Endometrium (tissue), 2 donors: ENCODE data around the gene GAB4.
"Not testable (repeated sequence)": the region's sequence is repeated elsewhere in the genome, so short reads cannot be mapped to it uniquely, and the experiment has no call there.

ENCODE experiments used
- FAIRE-seq: peaks from 2 replicates; lab custom pipeline; 2012; peaks lifted over from hg19 to GRCh38; lab: Jason Lieb, UNC
- donor health status: control.
- donor health status: control.

GAB4 gene

GRCh38 chr22:16958475-16958874 lies 49.5 kb downstream of the GAB4 start:
- no peak for FAIRE-seq

- FAIRE-seq, result no peak
These were observed 50.2 kb downstream of the GAB4 start for GRCh38 chr22:16957781-16958180.

- FAIRE-seq, result no peak
These were observed 51.7 kb downstream of the GAB4 start for GRCh38 chr22:16956290-16956689.

GRCh38 chr22:16955678-16956210 lies 52.3 kb downstream of the GAB4 start:
- FAIRE-seq, result no peak

- FAIRE-seq, result no peak
These were observed 52.9 kb downstream of the GAB4 start for GRCh38 chr22:16955081-16955480.

- no peak for FAIRE-seq
These were observed 54.0 kb downstream of the GAB4 start for GRCh38 chr22:16954060-16954403.

DNA sequence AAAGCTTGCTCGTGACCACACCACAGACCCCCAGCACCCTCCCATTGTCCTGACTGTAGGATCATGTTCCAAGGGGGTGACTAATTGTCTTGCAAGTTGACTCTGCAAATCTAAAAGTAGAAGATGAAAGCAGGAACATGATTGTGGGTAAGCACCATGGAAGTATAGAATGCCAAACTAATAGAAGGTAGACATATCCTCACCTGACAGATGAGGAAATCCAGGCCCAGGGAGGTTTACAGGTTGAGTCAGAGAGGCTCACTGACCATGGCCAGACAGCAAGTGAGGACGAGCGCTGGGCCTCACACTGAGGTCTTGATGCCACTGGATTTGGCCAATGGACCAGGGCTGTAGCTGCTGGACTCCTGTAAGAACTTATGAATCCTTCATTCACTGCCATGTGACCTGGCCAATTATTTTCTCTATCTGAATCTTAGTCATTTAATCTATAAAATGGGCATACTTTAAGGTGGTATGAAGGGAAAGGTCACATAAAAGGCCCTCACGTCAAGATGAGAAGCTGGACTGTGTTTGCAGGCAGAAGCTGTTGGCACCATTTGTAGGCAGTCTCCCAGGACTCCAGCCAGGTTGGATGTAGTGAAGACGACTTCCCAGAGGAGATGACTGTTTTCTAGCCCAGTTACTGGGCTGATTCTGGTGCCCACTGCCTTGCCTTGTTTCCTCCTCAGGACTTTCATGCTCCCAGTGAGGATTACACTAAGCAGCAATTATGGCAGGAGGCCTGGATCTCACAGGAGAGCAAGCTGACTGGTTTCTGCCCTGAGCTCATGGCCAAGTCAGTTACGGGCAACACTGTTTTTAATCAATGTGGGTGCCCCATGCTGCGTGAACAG lies 54.6 kb downstream of the GAB4 start:
- no peak for FAIRE-seq

DNA sequence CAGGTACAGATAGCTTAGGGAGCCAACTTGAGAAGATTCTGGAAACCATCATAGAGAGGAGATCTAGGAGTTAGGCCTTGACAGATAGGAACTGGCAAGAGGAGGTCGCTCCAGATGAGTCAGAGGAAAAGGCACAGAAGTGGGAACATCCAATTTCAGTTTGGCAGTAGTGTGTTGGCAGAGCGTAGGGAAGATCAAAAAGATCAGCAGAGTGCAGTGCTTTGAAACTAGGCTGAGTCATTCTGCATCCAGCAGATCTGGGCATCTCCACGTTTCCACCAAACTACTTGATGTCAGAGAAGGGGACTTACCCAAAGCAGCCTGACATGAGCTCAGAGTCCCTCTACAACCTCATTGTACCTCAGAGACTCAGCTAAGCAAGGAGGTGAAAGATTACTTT lies 58.5 kb downstream of the GAB4 start:
- no peak for FAIRE-seq

DNA sequence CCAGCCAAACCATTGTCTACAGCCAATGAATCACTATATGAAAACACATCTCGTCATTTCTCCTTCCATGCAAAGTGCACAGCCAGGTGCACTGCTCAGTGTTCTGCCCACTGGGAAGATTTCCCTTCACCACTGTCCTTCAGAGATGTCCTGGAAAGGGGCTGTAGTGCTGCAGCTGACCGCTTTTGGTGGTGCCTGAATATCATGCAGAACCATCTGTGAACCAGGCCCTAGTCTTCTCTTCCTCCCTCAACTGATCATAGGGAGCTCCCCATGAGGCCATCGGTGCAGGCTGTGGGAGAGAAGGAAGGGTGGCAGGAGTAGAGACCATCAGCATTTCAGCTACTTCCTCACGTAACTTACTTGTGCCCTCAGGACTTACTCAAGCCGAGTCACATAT lies 70.2 kb downstream of the GAB4 start:
- no peak for FAIRE-seq

DNA sequence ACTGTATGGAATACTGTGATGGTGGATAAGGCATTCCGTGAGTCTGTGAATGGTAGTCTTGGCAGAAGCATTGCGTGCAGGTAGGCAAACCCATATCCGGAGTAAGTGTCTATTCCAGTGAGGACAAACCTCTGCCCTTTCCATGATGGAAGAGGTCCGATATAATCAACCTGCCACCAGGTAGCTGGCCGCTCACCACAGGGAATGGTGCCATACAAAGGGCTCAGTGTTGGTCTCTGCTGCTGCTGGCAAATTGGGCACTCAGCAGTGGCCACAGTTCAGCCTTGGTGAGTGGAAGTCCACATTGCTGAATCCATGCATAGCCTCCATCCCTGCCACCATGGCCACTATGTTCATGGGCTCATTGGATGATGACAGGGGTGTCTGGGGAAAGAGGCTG lies 70.8 kb downstream of the GAB4 start:
- FAIRE-seq, result not testable (repeated sequence)

DNA sequence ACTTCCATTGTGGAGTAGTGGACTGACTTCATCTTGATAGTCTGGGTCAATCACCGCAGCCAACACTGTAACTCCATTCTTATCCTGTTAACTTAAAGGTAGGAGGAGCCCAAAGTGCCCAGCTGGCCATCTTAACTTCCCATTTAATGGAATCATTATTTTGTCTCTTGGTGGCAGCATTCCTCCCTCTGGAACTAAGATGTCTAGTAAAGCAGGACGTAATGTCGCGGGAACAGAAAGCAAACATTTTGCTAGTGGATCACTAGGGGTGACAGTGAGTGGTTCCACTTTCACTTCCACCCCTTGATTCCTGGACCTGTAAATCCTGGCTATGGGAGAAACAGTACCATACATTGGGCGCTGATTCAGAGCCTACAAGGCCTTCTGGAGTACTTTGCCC lies 71.4 kb downstream of the GAB4 start:
- no peak for FAIRE-seq

DNA sequence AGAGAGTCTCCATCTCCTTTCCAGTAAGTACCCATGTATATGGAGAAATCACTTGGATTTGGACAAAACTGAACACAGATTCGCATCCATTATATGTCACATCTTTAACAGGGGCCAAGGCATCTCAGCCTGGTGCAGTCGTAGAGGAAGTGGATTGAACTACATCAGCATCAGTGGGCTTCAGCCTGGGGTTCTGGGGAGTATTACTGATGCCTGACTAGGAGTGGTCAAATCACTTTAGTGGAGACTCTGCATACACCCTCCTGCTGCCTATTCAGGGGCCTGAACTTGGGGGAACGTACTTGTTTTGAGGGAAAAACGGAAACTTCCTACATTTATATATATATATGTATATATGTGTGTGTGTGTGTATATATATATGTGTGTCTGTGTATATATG lies 72.8 kb downstream of the GAB4 start:
- FAIRE-seq, result no peak

GRCh38 chr22:16933291-16934282 lies 74.4 kb downstream of the GAB4 start:
- no peak for FAIRE-seq

DNA sequence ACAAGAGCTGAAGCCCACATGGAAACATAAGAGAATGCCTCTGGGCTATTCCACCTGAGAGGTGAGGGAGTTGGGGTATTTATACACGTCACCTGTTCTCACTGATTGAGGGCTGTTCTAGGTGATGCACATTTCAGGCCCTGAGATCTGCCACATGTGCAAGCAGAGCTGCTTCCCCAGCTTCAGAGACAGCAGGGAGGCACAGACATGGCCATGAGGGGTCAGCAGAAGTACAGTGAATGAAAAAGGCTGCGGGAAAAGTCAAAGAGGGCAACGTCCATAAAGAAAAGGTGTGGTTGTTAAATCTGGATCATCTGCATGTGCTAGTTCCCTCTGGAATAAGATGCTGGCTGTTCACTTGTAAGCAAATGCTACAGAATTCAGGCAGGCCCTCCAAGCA lies 75.4 kb downstream of the GAB4 start:
- no peak for FAIRE-seq

DNA sequence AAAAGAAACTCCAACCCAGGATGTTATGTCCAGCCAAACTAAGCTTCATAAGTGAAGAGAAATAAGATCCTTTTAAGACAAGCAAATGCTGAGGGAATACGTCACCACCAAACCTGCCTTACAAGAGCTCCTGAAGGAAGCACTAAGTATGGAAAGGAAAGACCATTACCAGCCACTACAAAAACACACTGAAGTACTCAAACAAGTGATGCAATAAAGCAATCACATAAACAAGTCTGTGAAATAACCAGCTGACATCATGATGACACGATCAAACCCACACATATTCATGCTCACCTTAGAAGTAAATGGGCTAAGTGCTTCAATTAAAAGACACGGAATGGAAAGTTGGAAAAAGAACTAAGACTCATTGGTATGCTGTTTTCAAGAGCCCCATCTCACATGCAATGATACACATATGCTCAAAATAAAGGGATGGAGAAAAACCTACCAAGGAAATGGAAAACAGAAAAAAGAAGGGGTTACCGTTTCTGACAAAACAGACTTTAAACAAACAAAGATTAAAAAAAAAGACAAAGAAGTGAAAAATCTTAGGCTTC lies 82.5 kb downstream of the GAB4 start:
- FAIRE-seq, result no peak

GRCh38 chr22:16922706-16923105 lies 85.3 kb downstream of the GAB4 start:
- no peak for FAIRE-seq

GRCh38 chr22:16922076-16922475 lies 85.9 kb downstream of the GAB4 start:
- FAIRE-seq, result no peak

DNA sequence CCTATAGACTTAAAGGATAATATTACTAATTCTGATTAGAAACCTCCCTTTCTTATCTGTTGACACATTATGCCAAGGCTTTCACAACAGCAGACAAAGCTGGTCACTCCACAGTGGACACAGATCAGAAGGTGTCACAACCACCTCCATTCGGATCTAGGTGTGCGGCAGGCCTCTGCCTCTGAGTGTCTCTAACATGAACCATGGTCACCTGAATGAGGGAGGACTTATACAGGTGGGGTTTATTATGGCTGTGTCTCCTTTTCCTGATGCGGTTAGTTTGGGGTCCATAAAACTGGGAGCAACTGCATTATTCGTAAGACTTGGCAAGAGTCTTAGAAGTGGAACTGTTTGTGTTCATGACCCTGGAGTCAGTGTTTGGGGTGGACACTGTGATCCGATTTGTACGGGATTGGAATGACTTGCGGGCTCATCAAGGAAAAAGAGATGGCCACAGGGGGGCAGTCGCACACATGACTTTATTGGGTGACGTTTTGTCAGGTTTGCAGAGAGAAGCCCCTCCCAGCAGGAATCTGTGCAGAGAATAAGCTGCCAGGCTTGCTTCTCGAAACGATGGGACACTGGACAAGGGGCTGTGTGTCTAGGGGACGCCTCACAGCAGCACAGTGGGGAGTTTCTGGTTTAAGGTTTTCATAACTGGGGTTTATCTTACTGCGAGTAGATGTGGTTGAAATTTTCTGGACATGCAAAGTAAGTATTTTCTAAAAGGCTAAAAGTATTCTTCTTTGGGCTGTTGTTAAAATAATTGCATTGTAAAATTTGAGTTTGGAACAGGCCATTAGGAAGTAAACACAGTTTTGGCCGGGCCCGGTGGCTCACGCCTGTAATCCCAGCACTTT lies 90.6 kb downstream of the GAB4 start:
- no peak for FAIRE-seq

- FAIRE-seq, result no peak
These were observed 92.3 kb downstream of the GAB4 start for GRCh38 chr22:16915701-16916100.

GRCh38 chr22:16914911-16915310 lies 93.1 kb downstream of the GAB4 start:
- FAIRE-seq, result not testable (repeated sequence)

- no peak for FAIRE-seq
These were observed 94.0 kb downstream of the GAB4 start for GRCh38 chr22:16914006-16914405.

- no peak for FAIRE-seq
These were observed 95.7 kb downstream of the GAB4 start for GRCh38 chr22:16912281-16912680.
